T-helper 22 cell (primary cell): Measurements from ENCODE around the gene ESYT2.

ENCODE experiments used
- DNase-seq: peaks from one replicate; pipeline ENCODE4 v3.0.0-alpha.2; 2020; ENCODE audit warnings: low read depth

ESYT2 gene

GRCh38 chr7:158825628-158826289, 3.5 kb downstream of the ESYT2 start:
- no peak for DNase-seq

GRCh38 chr7:158824028-158824427, 5.3 kb downstream of the ESYT2 start:
- DNase-seq, result peak; percentile 55

DNA sequence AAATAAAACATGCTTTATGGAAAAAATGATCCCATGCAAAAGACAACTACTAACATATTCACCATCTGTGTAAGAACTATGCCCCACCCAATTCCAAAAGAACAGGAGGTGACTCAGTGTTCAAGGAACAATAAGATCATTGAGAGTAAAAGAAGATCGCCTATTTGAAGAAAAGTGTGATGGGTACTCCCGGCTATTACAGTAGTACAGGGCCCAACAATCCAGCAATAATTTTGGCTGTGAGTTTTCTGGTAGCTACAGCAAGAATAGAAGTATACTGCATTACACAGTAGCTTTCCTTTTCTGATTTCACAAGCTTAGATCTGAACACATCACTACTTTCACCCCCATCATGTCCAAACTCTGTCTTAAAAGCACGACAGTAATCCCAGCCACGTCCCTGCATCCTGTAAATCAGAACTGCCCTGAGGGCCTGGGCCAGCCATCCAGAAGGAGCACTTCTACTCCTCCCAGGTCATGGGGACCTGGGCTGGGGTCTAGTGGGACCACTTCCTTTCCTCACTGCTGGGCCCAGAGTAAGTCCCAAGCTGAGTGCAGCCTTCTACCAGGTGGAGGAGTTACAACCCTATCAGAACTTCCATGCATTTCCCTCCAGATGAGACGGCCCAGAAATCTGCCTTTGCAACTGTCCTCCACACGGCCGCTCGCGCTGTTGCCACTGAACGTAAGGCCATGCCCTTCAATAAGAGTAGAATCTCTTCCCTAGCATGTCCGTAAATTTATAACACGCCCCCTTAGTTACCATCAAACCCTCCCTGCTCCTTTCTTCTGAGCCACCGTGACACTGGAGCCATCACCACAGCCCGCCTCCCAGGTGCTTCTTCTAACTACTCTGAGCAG, 7.9 kb downstream of the ESYT2 start:
- no peak for DNase-seq

GRCh38 chr7:158820656-158821055, 8.7 kb downstream of the ESYT2 start:
- no peak for DNase-seq

GRCh38 chr7:158819571-158820203, 9.6 kb downstream of the ESYT2 start:
- DNase-seq, result no peak

DNA sequence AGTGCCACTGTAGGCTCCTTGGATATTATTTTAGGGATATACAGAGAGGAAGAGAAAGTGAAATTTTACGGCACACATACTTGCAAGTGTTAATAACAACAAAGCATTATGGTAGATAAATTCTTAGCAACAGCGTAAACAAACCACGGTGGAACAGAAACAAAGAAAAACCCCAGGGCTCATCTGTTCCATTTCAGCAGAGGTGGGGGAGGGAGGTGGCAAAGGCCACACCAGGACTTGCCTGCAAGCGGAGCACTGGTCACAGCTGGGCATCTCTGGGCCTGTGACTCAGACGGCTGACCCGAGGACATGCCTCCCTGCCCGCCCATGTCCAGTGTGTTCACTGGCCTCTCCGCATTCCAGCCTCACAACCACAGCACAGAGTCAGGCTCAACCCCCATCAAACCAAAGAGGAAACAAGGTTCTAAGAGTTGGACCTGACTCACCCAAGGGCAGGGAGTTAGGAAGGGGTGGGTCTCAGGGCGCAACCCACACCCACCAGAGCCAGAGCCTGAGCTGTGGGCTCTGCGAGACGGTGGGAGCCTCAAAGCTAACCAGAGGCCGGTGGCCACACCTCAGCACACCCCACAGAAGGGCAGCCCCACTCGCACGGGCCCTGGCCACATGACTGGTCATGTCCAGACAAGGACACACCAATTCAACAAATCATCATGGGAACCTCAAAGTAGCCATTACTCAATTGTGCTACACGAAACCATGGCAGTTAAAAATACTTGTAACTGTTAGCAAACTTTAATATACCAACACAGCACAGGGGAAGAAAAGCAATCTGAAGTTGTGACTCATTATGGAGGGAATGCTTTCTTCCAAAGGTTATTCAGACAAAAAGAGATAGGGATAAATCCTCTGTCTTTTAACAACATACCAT, 10.7 kb downstream of the ESYT2 start:
- DNase-seq, result peak; percentile 59

DNA sequence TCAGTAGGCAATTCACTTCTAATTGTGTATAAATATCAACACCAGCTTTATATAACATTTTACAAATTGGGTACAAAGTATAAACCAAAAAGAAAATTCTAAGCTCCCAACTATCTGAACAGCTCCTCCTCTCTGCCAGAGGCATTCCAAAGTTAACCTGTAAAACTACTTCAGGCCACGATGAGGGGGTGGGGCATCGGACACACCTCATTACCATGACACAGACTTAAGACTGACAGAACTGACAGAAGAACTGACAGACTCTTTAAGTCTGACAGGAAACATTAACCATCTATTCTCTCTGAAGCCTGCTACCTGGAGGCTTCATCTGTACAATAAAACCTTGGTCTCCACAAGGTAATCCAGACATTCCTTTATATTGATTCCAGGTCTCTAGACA, 12.3 kb downstream of the ESYT2 start:
- no peak for DNase-seq

GRCh38 chr7:158816271-158816670, 13.0 kb downstream of the ESYT2 start:
- DNase-seq, result no peak

DNA sequence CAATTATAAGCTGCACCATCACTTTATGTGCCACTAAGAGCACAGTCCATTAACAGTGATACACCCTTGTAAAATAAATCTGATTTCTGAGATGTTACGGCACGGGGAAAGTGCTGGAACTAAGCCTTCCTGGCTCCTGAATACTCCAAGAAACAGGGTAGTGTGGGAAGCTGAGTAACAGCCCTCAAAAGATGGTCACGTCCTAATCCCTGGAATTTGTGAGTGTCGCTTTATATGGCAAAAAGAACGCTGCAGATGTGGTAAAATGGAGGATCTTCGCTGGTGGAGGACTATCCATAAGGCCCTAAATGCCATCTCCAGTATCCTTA, 13.5 kb downstream of the ESYT2 start:
- DNase-seq, result no peak

- DNase-seq, result no peak
These were observed 14.1 kb downstream of the ESYT2 start for GRCh38 chr7:158815083-158815799.

GRCh38 chr7:158814637-158815036, 14.7 kb downstream of the ESYT2 start:
- peak; percentile 34 for DNase-seq

DNA sequence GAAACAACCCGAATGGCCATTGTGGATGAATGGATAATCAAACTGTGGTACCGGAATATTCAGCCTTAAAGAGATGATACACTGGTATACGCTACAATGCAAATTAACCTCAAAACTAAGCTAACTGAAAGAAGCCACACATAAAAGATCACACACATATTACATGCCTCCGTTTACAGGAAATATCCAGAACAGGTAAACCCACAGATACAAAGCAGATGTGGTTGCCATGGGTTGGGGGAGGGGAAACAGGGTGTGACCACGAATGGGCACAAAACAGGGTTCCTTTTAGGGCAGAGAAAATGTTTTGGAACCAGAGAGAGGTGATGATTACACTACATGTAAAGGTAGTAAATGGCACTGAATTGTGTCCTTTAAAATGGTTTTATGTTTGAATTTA, 16.6 kb downstream of the ESYT2 start:
- DNase-seq, result peak; percentile 55

- no peak for DNase-seq
These were observed 17.4 kb downstream of the ESYT2 start for GRCh38 chr7:158811894-158812293.

GRCh38 chr7:158811461-158811860, 17.8 kb downstream of the ESYT2 start:
- DNase-seq, result peak; percentile 12

GRCh38 chr7:158810846-158811245, 18.5 kb downstream of the ESYT2 start:
- DNase-seq, result no peak

DNA sequence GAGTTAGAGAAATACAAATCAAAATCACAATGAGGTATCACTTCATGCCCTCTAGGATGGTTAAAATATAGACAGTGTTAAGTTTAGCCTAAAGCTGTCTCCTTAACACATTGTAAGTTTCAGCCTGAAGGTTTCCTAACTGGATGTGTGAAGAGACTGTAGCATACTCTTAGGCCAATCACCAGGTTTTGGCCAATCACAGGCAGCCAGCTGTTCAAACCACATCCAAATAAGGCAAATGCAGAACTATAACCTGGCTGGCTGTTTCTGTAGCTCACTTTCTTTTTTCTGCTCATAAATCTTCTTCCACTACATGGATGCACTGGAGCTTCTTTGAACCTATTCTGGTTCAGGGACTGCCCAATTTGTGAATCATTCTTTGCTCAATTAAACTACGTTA, 19.7 kb downstream of the ESYT2 start:
- DNase-seq, result no peak

- DNase-seq, result no peak
These were observed 21.2 kb downstream of the ESYT2 start for GRCh38 chr7:158808126-158808525.

- DNase-seq, result no peak
These were observed 23.4 kb downstream of the ESYT2 start for GRCh38 chr7:158805937-158806336.

- no peak for DNase-seq
These were observed 23.9 kb downstream of the ESYT2 start for GRCh38 chr7:158805414-158805813.

DNA sequence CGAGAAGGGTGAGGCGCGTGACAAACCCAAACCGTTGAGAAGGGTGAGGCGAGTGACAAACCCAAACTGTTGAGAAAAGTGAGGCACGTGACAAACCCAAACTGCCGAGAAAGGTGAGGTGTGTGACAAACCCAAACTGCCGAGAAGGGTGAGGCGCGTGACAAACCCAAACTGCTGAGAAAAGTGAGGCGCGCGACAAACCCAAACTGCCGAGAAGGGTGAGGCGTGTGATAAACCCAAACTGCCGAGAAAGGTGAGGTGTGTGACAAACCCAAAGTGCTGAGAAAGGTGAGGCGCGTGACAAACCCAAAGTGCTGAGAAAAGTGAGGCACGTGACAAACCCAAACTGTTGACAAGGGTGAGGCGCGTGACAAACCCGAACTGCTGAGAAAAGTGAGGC, 25.0 kb downstream of the ESYT2 start:
- no peak for DNase-seq

GRCh38 chr7:158803367-158803969, 25.8 kb downstream of the ESYT2 start:
- no peak for DNase-seq
